Stimulated activated CD4-positive, alpha-beta T cell treated with anti-CD3 and anti-CD28 coated beads, Interleukin-4, amount 100 ng/mL, for 24 hours (primary cell): ENCODE measurements around the gene ELAC1.
"Not testable (repeated sequence)": the region's sequence is repeated elsewhere in the genome, so short reads cannot be mapped to it uniquely, and the experiment has no call there.

Source experiments
- DNase-seq: peaks from one replicate; pipeline ENCODE4 v3.0.0-alpha.2; 2020

The ELAC1 gene

GRCh38 chr18:50967714-50968661, at the start of gene ELAC1:
ELAC1 (plus strand) TSS chr18:50968040; CDS start chr18:50974405, 6,365 bp downstream.
- DNase-seq: peak; percentile 63

- no peak for DNase-seq
Measured at GRCh38 chr18:50918153-50918552, 49.7 kb upstream of the ELAC1 start.

GRCh38 chr18:50924372-50924771, 43.5 kb upstream of the ELAC1 start:
- no peak for DNase-seq

- DNase-seq: no peak
Measured at GRCh38 chr18:50926521-50926920, 41.3 kb upstream of the ELAC1 start.

- no peak for DNase-seq
Measured at GRCh38 chr18:50928551-50928950, 39.3 kb upstream of the ELAC1 start.

GRCh38 chr18:50933684-50934083, 34.2 kb upstream of the ELAC1 start:
- DNase-seq: no peak

GRCh38 chr18:50934545-50935211, 33.2 kb upstream of the ELAC1 start:
- DNase-seq: no peak

- DNase-seq: no peak
Measured at GRCh38 chr18:50935493-50936191, 32.2 kb upstream of the ELAC1 start.

- no peak for DNase-seq
Measured at GRCh38 chr18:50937183-50937582, 30.7 kb upstream of the ELAC1 start.

GRCh38 chr18:50938912-50939311, 28.9 kb upstream of the ELAC1 start:
- no peak for DNase-seq

- no peak for DNase-seq
Measured at GRCh38 chr18:50944245-50944932, 23.5 kb upstream of the ELAC1 start.

GRCh38 chr18:50945918-50946317, 21.9 kb upstream of the ELAC1 start:
- DNase-seq: not testable (repeated sequence)

GRCh38 chr18:50947899-50948298, 19.9 kb upstream of the ELAC1 start:
- DNase-seq: no peak

GRCh38 chr18:50949185-50949584, 18.7 kb upstream of the ELAC1 start:
- no peak for DNase-seq

- DNase-seq: no peak
Measured at GRCh38 chr18:50950626-50951025, 17.2 kb upstream of the ELAC1 start.

GRCh38 chr18:50953822-50954221, 14.0 kb upstream of the ELAC1 start:
- no peak for DNase-seq

- no peak for DNase-seq
Measured at GRCh38 chr18:50955253-50955652, 12.6 kb upstream of the ELAC1 start.

- no peak for DNase-seq
Measured at GRCh38 chr18:50956116-50956515, 11.7 kb upstream of the ELAC1 start.

- DNase-seq: no peak
Measured at GRCh38 chr18:50961974-50962373, 5.9 kb upstream of the ELAC1 start.

- DNase-seq: no peak
Measured at GRCh38 chr18:50969448-50969847, 1.6 kb downstream of the ELAC1 start.

GRCh38 chr18:50970006-50970405, 2.2 kb downstream of the ELAC1 start:
- DNase-seq: no peak

- not testable (repeated sequence) for DNase-seq
Measured at GRCh38 chr18:50972404-50972803, 4.6 kb downstream of the ELAC1 start.
